IMR-90 (cell line): Measurements from ENCODE around the gene VPS37C.

ENCODE experiments used
- BHLHE40 ChIP-seq: fragments of 150-350 bp; IDR thresholded peaks from 2 replicates; pipeline ENCODE4 v1.6.1; 2016; ENCODE audit warnings: mild to moderate bottlenecking, low read depth, low read length
- CEBPB ChIP-seq: IDR thresholded peaks from 2 replicates; pipeline ENCODE4 v1.6.1; 2012; ENCODE audit warnings: low read depth, low read length, improper control_type of control experiment
- FOS ChIP-seq: fragments of 150-350 bp; IDR thresholded peaks from 2 replicates; pipeline ENCODE4 v1.6.1; 2016; ENCODE audit warnings: low read depth, low read length
- MXI1 ChIP-seq: IDR thresholded peaks from 2 replicates; pipeline ENCODE4 v1.6.1; 2012; ENCODE audit warnings: low read depth, mild to moderate bottlenecking, low read length, moderate library complexity, borderline replicate concordance
- POLR2A ChIP-seq: IDR thresholded peaks from 2 replicates; pipeline ENCODE4 v1.6.1; 2012; ENCODE audit warnings: mild to moderate bottlenecking, low read depth, low read length
- RAD21 ChIP-seq: IDR thresholded peaks from 2 replicates; pipeline ENCODE4 v1.6.1; 2012; ENCODE audit warnings: low read length, improper control_type of control experiment
- RCOR1 ChIP-seq: IDR thresholded peaks from 2 replicates; pipeline ENCODE4 v1.6.1; 2012; ENCODE audit warnings: mild to moderate bottlenecking, low read length, improper control_type of control experiment; ENCODE audit not compliant: insufficient replicate concordance
- RFX5 ChIP-seq: IDR thresholded peaks from 2 replicates; pipeline ENCODE4 v1.8.0; 2012; ENCODE audit warnings: low read depth, mild to moderate bottlenecking, low read length, moderate library complexity
- SMC3 ChIP-seq: fragments of 150-350 bp; IDR thresholded peaks from 2 replicates; pipeline ENCODE4 v1.6.1; 2016; ENCODE audit warnings: low read depth, mild to moderate bottlenecking, antibody characterized with exemption, low read length, moderate library complexity
- USF2 ChIP-seq: fragments of 150-350 bp; IDR thresholded peaks from 2 replicates; pipeline ENCODE4 v1.6.1; 2017; ENCODE audit warnings: mild to moderate bottlenecking, antibody characterized with exemption, low read length, low read depth
- TF ChIP-seq, protein P1 (sequence below): conservative IDR thresholded peaks from 2 replicates; pipeline ENCODE4 v1.5.1; 2012; ENCODE audit warnings: mild to moderate bottlenecking, low read depth, low read length, improper control_type of control experiment

DNA sequence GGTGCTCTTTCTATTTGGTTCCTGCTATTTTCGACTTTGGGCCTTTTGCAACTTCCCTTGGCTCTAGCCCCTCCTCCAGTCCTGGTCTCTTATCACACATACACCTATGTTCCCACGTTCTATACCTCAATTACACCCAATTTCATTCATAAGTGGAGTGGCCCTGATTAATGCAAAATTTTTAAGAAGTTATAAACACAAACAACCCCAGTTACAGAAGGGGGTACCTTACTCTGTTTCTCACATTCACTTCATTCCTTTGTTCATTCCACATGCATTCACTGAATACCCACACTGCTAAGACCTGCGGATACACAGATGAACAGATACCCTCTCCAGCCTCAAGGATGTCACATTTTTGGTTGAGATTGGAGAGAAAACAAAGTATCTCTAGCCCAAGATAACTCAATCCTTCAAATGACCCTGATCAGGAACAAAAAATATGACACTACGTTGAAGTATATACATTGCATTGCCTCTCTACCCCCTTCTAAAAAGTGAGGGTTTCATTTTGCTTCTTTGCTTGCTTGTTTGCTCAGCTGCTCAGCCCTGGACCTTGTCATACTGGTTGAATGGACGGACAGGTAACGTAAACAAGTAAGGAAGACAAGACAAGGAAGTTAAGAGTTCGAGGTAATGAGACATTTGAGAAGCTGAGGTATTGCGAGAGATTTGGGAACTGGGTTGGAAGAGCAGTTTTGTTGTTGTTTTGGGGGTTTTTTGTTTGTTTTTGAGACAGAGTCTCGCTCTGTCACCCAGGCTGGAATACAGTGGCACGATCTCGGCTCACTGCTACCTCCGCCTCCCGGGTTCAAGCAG, 3.6 kb upstream of the VPS37C start:
- no peak for TF ChIP-seq POLR2A
- TF ChIP-seq, protein P1, sequence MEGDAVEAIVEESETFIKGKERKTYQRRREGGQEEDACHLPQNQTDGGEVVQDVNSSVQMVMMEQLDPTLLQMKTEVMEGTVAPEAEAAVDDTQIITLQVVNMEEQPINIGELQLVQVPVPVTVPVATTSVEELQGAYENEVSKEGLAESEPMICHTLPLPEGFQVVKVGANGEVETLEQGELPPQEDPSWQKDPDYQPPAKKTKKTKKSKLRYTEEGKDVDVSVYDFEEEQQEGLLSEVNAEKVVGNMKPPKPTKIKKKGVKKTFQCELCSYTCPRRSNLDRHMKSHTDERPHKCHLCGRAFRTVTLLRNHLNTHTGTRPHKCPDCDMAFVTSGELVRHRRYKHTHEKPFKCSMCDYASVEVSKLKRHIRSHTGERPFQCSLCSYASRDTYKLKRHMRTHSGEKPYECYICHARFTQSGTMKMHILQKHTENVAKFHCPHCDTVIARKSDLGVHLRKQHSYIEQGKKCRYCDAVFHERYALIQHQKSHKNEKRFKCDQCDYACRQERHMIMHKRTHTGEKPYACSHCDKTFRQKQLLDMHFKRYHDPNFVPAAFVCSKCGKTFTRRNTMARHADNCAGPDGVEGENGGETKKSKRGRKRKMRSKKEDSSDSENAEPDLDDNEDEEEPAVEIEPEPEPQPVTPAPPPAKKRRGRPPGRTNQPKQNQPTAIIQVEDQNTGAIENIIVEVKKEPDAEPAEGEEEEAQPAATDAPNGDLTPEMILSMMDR: no peak
- no peak for TF ChIP-seq RCOR1
- no peak for TF ChIP-seq RFX5
- no peak for TF ChIP-seq CEBPB
- TF ChIP-seq MXI1: no peak
- no peak for TF ChIP-seq USF2
- no peak for TF ChIP-seq FOS
- no peak for TF ChIP-seq RAD21
- TF ChIP-seq SMC3: no peak
- no peak for TF ChIP-seq BHLHE40
